Astrocyte (in vitro differentiated cells and primary cell): ENCODE measurements around the gene GRIK3. TPM values are rescaled to one million over a fixed set of nuclear protein-coding genes. Genes with fewer than 3 reads are reported as not detected.

ENCODE experiments used
- DNase-seq: peaks from one replicate; pipeline ENCODE4 v3.0.0-alpha.2; 2010; ENCODE audit warnings: low read depth
- FAIRE-seq: peaks from 2 replicates; lab custom pipeline; 2011; peaks lifted over from hg19 to GRCh38; lab: Jason Lieb, UNC
- H2AFZ ChIP-seq: 2 replicates; pipeline ENCODE4 v1.6.0; 2012; ENCODE audit warnings: low read depth, low read length, inconsistent platforms
- H3K27ac ChIP-seq: 2 replicates; pipeline ENCODE4 v1.5.1; 2011; ENCODE audit warnings: low read depth, low read length, inconsistent platforms
- H3K27me3 ChIP-seq: 2 replicates; pipeline ENCODE4 v1.6.0; 2011; ENCODE audit warnings: low read length, inconsistent platforms; ENCODE audit not compliant: insufficient read depth
- H3K36me3 ChIP-seq: 2 replicates; pipeline ENCODE4 v1.5.1; 2011; ENCODE audit warnings: low read length, inconsistent platforms; ENCODE audit not compliant: insufficient read depth
- H3K4me1 ChIP-seq: 2 replicates; pipeline ENCODE4 v1.5.1; 2011; ENCODE audit warnings: low read length, inconsistent platforms; ENCODE audit not compliant: insufficient read depth
- H3K4me2 ChIP-seq: 2 replicates; pipeline ENCODE4 v1.6.0; 2012; ENCODE audit warnings: low read length, inconsistent platforms
- H3K4me3 ChIP-seq: 2 replicates; pipeline ENCODE4 v1.5.1; 2011; ENCODE audit warnings: low read depth, mild to moderate bottlenecking, low read length, inconsistent platforms; ENCODE audit not compliant: insufficient read depth
- H3K79me2 ChIP-seq: 2 replicates; pipeline ENCODE4 v1.6.0; 2012; ENCODE audit warnings: mild to moderate bottlenecking, low read length, inconsistent platforms; ENCODE audit not compliant: insufficient read depth
- H3K9ac ChIP-seq: 2 replicates; pipeline ENCODE4 v1.6.0; 2012; ENCODE audit warnings: mild to moderate bottlenecking, low read length, inconsistent platforms
- H3K9me3 ChIP-seq: 2 replicates; pipeline ENCODE4 v1.5.1; 2012; ENCODE audit warnings: low read depth, mild to moderate bottlenecking, low read length, inconsistent platforms; ENCODE audit not compliant: insufficient read depth
- H4K20me1 ChIP-seq: 2 replicates; pipeline ENCODE4 v1.6.0; 2012; ENCODE audit warnings: low read length, inconsistent platforms; ENCODE audit not compliant: insufficient read depth
- H3K27ac Mint-ChIP-seq: one replicate; pipeline ENCODE4 v1.8.0; 2021; ENCODE audit warnings: mild to moderate bottlenecking, mixed read lengths; ENCODE audit not compliant: unreplicated experiment
- H3K27me3 Mint-ChIP-seq: one replicate; pipeline ENCODE4 v1.8.0; 2021; ENCODE audit warnings: low read depth, mixed read lengths; ENCODE audit not compliant: unreplicated experiment
- H3K36me3 Mint-ChIP-seq: one replicate; pipeline ENCODE4 v1.8.0; 2021; ENCODE audit warnings: low read depth, mixed read lengths; ENCODE audit not compliant: unreplicated experiment
- H3K4me1 Mint-ChIP-seq: one replicate; pipeline ENCODE4 v1.8.0; 2021; ENCODE audit warnings: low read depth, mixed read lengths; ENCODE audit not compliant: unreplicated experiment
- H3K4me3 Mint-ChIP-seq: one replicate; pipeline ENCODE4 v1.8.0; 2021; ENCODE audit warnings: mild to moderate bottlenecking, moderate library complexity, mixed read lengths; ENCODE audit not compliant: unreplicated experiment
- H3K9me3 Mint-ChIP-seq: one replicate; pipeline ENCODE4 v1.8.0; 2021; ENCODE audit warnings: mild to moderate bottlenecking, mixed read lengths; ENCODE audit not compliant: unreplicated experiment
- CTCF ChIP-seq: IDR thresholded peaks from 2 replicates; pipeline ENCODE4 v1.5.1; 2011; ENCODE audit warnings: low read depth, mild to moderate bottlenecking, inconsistent platforms, low read length, moderate library complexity; ENCODE audit not compliant: insufficient read depth
- EZH2 ChIP-seq: IDR thresholded peaks from 2 replicates; pipeline ENCODE4 v1.6.1; 2012; ENCODE audit warnings: mild to moderate bottlenecking, low read length, inconsistent platforms; ENCODE audit not compliant: insufficient read depth
- total RNA-seq: library from RNA; stranded (reverse); gene quantifications from 2 replicates; pipeline ENCODE4 v1.2.1, GENCODE V29; 2021

GRIK3 gene
- total RNA-seq, 1 donor from 2014 or later: 0.16 TPM

- no peak overlapping the region for H3K27ac ChIP-seq
- TF ChIP-seq CTCF (no peak), EZH2 (no peak)
- Mint-ChIP-seq H3K36me3 (no peaks in the 10 kb centered on the region), H3K9me3 (no peaks in the 10 kb centered on the region), H3K27ac (no peak overlapping the region), H3K4me3 (no peak overlapping the region), H3K4me1 (peaks cover 7% of the 10 kb centered on the region), H3K27me3 (peaks cover 38% of the 10 kb centered on the region)
- H3K79me2 ChIP-seq: no peaks in the 10 kb centered on the region
- H3K9ac ChIP-seq: no peak overlapping the region
- H3K4me1 ChIP-seq: no peaks in the 10 kb centered on the region
- H3K9me3 ChIP-seq: no peaks in the 10 kb centered on the region
- H2AFZ ChIP-seq: no peak overlapping the region
- H3K27me3 ChIP-seq: no peaks in the 10 kb centered on the region
- H4K20me1 ChIP-seq: no peaks in the 10 kb centered on the region
- no peak overlapping the region for H3K4me3 ChIP-seq
- FAIRE-seq (no peak), DNase-seq (no peak)
- no peak overlapping the region for H3K4me2 ChIP-seq
- no peaks in the 10 kb centered on the region for H3K36me3 ChIP-seq
Observed at GRCh38 chr1:36864823-36865601, 169.3 kb downstream of the GRIK3 start.

- no peaks in the 10 kb centered on the region for H4K20me1 ChIP-seq
- H3K36me3 ChIP-seq: no peaks in the 10 kb centered on the region
- peaks cover 44% of the 10 kb centered on the region for H3K27me3 Mint-ChIP-seq
Observed at GRCh38 chr1:36864182-36864822, 170.0 kb downstream of the GRIK3 start.

More at GRCh38 chr1:36864182-36864822, 170.0 kb downstream of the GRIK3 start:
- H3K4me1 Mint-ChIP-seq: peaks cover 3% of the 10 kb centered on the region
- Histone ChIP-seq H3K4me2 (no peak overlapping the region), H3K27me3 (no peaks in the 10 kb centered on the region), H3K4me3 (no peak overlapping the region), H3K27ac (no peak overlapping the region), H2AFZ (no peak overlapping the region), H3K4me1 (no peaks in the 10 kb centered on the region), H3K9me3 (no peaks in the 10 kb centered on the region), H3K9ac (no peak overlapping the region), H3K79me2 (no peaks in the 10 kb centered on the region)
- TF ChIP-seq EZH2: no peak
- TF ChIP-seq CTCF: no peak
- no peaks in the 10 kb centered on the region for H3K9me3 Mint-ChIP-seq
- FAIRE-seq: no peak
- no peaks in the 10 kb centered on the region for H3K36me3 Mint-ChIP-seq
- H3K27ac Mint-ChIP-seq: no peak overlapping the region
- DNase-seq: no peak
- no peak overlapping the region for H3K4me3 Mint-ChIP-seq
